Measurements from ENCODE around the gene FOXO6.

Gene FOXO6

DNA sequence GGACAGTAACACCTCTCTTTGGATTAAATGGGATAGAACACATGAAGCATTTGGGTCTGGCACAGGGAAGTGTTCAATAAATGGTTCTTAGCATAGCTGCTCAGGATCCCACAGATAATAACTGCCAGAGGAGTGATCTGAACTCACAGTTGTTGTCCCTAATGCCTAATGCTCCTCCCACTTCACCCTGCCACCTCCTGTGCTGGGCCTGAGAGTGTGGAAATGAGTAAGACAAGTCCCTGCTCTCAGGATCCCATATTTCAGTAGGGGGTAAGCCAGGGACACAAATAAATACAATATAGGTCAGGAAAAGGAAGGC, 19.9 kb upstream of the FOXO6 start:
- no peak for DNase-seq (ENCODE audit: extremely low read depth, low read depth)
- TF ChIP-seq, protein P1, sequence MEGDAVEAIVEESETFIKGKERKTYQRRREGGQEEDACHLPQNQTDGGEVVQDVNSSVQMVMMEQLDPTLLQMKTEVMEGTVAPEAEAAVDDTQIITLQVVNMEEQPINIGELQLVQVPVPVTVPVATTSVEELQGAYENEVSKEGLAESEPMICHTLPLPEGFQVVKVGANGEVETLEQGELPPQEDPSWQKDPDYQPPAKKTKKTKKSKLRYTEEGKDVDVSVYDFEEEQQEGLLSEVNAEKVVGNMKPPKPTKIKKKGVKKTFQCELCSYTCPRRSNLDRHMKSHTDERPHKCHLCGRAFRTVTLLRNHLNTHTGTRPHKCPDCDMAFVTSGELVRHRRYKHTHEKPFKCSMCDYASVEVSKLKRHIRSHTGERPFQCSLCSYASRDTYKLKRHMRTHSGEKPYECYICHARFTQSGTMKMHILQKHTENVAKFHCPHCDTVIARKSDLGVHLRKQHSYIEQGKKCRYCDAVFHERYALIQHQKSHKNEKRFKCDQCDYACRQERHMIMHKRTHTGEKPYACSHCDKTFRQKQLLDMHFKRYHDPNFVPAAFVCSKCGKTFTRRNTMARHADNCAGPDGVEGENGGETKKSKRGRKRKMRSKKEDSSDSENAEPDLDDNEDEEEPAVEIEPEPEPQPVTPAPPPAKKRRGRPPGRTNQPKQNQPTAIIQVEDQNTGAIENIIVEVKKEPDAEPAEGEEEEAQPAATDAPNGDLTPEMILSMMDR (IDR thresholded peaks at IDR 0.05; ENCODE audit: low read depth, low read length): no peak

GRCh38 chr1:41341772-41342562, 19.3 kb upstream of the FOXO6 start:
- DNase-seq (ENCODE audit: extremely low read depth, low read depth): no peak
- TF ChIP-seq, protein P1 (IDR thresholded peaks at IDR 0.05; ENCODE audit: low read depth, low read length): no peak

DNA sequence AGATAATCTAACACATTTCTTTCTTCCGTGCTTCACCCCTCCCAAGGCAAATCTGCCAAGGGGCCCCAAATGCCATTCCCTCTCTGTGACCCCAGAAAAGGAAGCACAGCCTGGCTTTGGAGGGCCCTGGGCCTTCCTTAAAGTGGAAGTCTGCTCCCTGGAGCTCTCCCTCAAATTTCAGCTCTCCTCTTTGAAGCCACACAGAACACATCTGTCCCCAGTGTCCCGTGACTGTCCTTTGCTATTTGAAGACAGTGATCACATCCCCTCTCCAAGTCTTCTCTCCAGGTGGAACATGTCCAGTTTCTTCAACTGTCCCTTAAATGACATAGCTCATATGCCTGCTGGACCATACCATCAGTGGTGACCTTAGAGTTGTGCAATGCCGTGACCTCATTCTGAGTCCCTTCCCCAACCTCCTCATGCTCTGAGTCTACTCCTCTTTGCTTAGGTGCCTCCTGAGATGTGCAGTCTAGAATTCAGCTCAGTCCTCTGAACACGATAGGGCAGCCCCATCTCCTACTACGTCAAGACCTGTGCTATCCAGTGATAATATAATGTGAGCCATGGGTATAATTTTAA, 18.4 kb upstream of the FOXO6 start:
- no peak for DNase-seq (ENCODE audit: extremely low read depth, low read depth)
- TF ChIP-seq, protein P1 (IDR thresholded peaks at IDR 0.05; ENCODE audit: low read depth, low read length): no peak

GRCh38 chr1:41343790-41344699, 17.2 kb upstream of the FOXO6 start:
- TF ChIP-seq, protein P1 (IDR thresholded peaks at IDR 0.05; ENCODE audit: low read depth, low read length): no peak
- no peak for DNase-seq (ENCODE audit: extremely low read depth, low read depth)

DNA sequence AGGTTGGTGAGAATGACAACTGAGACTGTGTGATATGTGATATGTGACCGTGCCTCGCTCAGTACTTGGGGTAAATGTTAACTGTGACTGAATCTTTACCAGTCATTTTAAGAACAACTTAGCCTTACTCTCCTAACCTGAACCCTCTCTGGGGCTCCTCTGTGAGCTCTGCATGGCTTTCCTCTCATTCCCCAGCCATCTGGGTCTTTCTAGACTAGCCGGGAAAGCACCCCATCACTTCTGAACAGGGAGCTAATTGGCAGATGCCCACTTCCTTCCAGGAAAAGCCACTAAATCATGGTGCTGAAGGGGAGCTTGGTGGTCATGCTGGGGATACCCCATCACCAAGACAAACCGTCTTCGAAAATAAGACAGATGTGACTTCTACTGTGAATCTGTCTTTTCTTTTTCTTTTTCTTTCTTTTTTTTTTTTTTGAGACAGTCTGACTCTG, 16.5 kb upstream of the FOXO6 start:
- no peak for DNase-seq (ENCODE audit: extremely low read depth, low read depth)
- TF ChIP-seq, protein P1 (IDR thresholded peaks at IDR 0.05; ENCODE audit: low read depth, low read length): no peak

GRCh38 chr1:41345434-41346075, 15.7 kb upstream of the FOXO6 start:
- TF ChIP-seq, protein P1 (IDR thresholded peaks at IDR 0.05; ENCODE audit: low read depth, low read length): no peak
- no peak for DNase-seq (ENCODE audit: extremely low read depth, low read depth)
